ENCODE results near the gene ANP32E. TPM values are rescaled to one million over a fixed set of nuclear protein-coding genes. Genes with fewer than 3 reads are reported as not detected.

Gene ANP32E
- total and polyA plus RNA-seq, 4 donors: 20.8 to 39.1 (median 33.2) TPM

- WGBS, 2 donors: 29 to 47% methylated on average over 11 of the region's 11 CpGs
- H3K9me3 ChIP-seq (ENCODE audit: control insufficient read depth in 4 of 4, insufficient read depth in 3 of 4, low read length in 3 of 4): no peaks in the 10 kb centered on the region
- TF ChIP-seq, protein P1, sequence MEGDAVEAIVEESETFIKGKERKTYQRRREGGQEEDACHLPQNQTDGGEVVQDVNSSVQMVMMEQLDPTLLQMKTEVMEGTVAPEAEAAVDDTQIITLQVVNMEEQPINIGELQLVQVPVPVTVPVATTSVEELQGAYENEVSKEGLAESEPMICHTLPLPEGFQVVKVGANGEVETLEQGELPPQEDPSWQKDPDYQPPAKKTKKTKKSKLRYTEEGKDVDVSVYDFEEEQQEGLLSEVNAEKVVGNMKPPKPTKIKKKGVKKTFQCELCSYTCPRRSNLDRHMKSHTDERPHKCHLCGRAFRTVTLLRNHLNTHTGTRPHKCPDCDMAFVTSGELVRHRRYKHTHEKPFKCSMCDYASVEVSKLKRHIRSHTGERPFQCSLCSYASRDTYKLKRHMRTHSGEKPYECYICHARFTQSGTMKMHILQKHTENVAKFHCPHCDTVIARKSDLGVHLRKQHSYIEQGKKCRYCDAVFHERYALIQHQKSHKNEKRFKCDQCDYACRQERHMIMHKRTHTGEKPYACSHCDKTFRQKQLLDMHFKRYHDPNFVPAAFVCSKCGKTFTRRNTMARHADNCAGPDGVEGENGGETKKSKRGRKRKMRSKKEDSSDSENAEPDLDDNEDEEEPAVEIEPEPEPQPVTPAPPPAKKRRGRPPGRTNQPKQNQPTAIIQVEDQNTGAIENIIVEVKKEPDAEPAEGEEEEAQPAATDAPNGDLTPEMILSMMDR (IDR thresholded peaks at IDR 0.05; ENCODE audit: control extremely low read depth, extremely low read depth): no peak
- no peak overlapping the region for H3K4me3 ChIP-seq
- H3K4me1 ChIP-seq (ENCODE audit: control insufficient read depth in 5 of 5, insufficient read depth in 5 of 5, low read length in 5 of 5): peaks cover 0 to 49% (median 1%) of the 10 kb centered on the region in 5 donors
- H3K27me3 ChIP-seq (ENCODE audit: control insufficient read depth in 3 of 3, insufficient read depth in 3 of 3, low read length in 2 of 3): no peaks in the 10 kb centered on the region
- H3K9ac ChIP-seq (ENCODE audit: insufficient read depth in 1 of 2, low read length in 2 of 2): peak overlapping the region in 1 of 2 donors; percentile 57
- H3K27ac ChIP-seq (ENCODE audit: low read depth in 1 of 2, low read length in 1 of 2): peak overlapping the region in 1 of 2 donors; percentile 77
- peaks cover 0 to 4% (median 2%) of the 10 kb centered on the region in 4 donors for H3K36me3 ChIP-seq (ENCODE audit: control insufficient read depth in 4 of 4, insufficient read depth in 4 of 4, low read length in 4 of 4)
- DNase-seq (peak; percentile 69 to 87 (median 77)), ATAC-seq (ENCODE audit: insufficient read depth, low FRiP score) (peak; percentile 36)
Observed at GRCh38 chr1:150259758-150260669, 24.1 kb upstream of the ANP32E start.

GRCh38 chr1:150259217-150259616 is 23.3 kb upstream of the ANP32E start:
- Histone ChIP-seq H3K9me3 (ENCODE audit: control insufficient read depth in 4 of 4, insufficient read depth in 3 of 4, low read length in 3 of 4) (no peaks in the 10 kb centered on the region), H3K4me3 (no peak overlapping the region), H3K36me3 (ENCODE audit: control insufficient read depth in 4 of 4, insufficient read depth in 4 of 4, low read length in 4 of 4) (no peaks in the 10 kb centered on the region), H3K27ac (ENCODE audit: low read depth in 1 of 2, low read length in 1 of 2) (peak overlapping the region in 1 of 2 donors; percentile 32), H3K4me1 (ENCODE audit: control insufficient read depth in 5 of 5, insufficient read depth in 5 of 5, low read length in 5 of 5) (peaks cover 0 to 49% (median 1%) of the 10 kb centered on the region in 5 donors), H3K27me3 (ENCODE audit: control insufficient read depth in 3 of 3, insufficient read depth in 3 of 3, low read length in 2 of 3) (no peaks in the 10 kb centered on the region), H3K9ac (ENCODE audit: insufficient read depth in 1 of 2, low read length in 2 of 2) (no peak overlapping the region)
- DNase-seq (peak in 1 of 3 donors; percentile 38), ATAC-seq (ENCODE audit: insufficient read depth, low FRiP score) (no peak)
- TF ChIP-seq, protein P1 (IDR thresholded peaks at IDR 0.05; ENCODE audit: control extremely low read depth, extremely low read depth): no peak
- 56 to 71% methylated on average over 4 of the region's 4 CpGs for WGBS, 2 donors

GRCh38 chr1:150257624-150258585 is 22.0 kb upstream of the ANP32E start, which contains the start of gene CA14:
TSS of gene CA14 (plus strand) at chr1:150257774. CDS start at chr1:150258129, 355 bp downstream.
- Histone ChIP-seq H3K4me3 (no peak within 1 kb of the TSS), H3K9ac (ENCODE audit: insufficient read depth in 1 of 2, low read length in 2 of 2) (peak within 1 kb of the TSS in 1 of 2 donors; percentile 10), H3K27me3 (ENCODE audit: control insufficient read depth in 3 of 3, insufficient read depth in 3 of 3, low read length in 2 of 3) (no peaks in the 10 kb centered on the region), H3K36me3 (ENCODE audit: control insufficient read depth in 4 of 4, insufficient read depth in 4 of 4, low read length in 4 of 4) (no peaks in the 10 kb centered on the region), H3K9me3 (ENCODE audit: control insufficient read depth in 4 of 4, insufficient read depth in 3 of 4, low read length in 3 of 4) (no peaks in the 10 kb centered on the region), H3K27ac (ENCODE audit: low read depth in 1 of 2, low read length in 1 of 2) (peak within 1 kb of the TSS in 1 of 2 donors; percentile 17), H3K4me1 (ENCODE audit: control insufficient read depth in 5 of 5, insufficient read depth in 5 of 5, low read length in 5 of 5) (peaks cover 0 to 49% (median 1%) of the 10 kb centered on the region in 5 donors)
- TF ChIP-seq, protein P1 (IDR thresholded peaks at IDR 0.05; ENCODE audit: control extremely low read depth, extremely low read depth): no peak
- no peak for ATAC-seq (ENCODE audit: insufficient read depth, low FRiP score)
- peak in 2 of 3 donors; percentile 21 to 25 for DNase-seq
- 40 to 51% methylated on average over 13 of the region's 13 CpGs for WGBS, 2 donors
